ENCODE results near the gene LINC01488.

The LINC01488 gene

DNA sequence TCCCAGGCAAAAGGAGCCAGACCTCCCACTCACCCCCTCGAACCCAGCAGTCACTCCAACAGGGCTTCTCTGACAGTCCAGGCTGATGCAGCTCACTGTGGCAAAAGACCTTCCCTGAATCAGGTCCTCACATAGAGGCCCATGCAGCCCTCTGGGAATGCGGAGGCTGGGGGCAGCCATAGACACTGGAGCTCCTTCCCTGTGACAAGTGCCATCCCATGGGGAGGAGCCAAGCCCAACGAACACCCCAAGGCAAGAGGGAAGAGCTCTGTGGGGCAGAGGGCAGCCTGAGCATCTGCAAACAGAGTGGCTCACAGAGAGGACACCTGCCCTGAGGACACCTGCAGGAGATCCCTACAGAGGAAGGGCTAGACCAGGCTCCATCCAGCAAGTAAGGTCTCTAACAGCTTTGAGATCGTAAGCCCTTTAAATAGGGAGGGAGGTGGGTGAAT is at the start of gene LINC01488:
Gene LINC01488 (plus strand): TSS at position 271 of the 452 bp plus-strand sequence.
- DNase-seq (ENCODE audit: low read depth in 2 of 2): no peak

DNA sequence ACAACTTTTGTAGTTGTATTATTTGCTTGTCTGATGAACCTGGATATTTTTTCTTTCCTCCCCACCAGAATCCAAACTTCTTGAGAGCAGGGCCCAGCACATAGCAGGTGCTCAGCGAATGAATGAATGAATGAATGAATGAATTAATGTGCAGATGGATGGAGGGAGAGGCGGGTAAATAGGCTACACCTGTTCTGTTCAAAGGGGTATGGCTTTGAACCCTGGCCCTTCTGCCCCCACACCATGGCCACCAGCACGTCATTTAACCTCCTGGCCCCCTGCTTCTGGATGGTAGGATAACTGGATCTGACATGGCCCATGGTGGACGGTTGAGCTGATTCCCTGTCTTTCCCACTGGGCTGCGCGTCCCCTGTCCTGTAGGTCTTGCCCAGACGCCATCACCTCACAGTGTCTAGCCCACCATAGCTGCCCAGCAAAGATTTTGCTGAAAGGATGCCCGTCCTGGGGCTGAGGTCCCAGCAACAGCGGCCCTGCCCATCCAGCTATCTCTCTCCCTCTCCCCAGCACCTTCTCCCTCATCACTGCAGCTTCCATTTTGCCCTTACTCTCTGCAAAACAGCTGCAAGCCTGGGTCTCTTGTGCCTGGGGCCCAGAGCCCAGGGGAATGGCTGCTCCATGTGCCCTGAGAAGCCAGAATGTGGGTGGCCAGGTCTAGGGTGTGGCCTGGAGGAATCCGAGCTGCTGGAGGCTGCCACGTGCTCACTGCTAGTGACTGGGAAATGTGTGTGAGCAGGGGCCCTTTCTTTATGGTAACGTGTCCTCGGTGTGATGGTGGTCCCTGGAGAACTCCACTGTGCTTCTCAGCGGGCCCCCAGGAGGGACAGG is 49.3 kb upstream of the LINC01488 start:
- DNase-seq (ENCODE audit: low read depth in 2 of 2): no peak

DNA sequence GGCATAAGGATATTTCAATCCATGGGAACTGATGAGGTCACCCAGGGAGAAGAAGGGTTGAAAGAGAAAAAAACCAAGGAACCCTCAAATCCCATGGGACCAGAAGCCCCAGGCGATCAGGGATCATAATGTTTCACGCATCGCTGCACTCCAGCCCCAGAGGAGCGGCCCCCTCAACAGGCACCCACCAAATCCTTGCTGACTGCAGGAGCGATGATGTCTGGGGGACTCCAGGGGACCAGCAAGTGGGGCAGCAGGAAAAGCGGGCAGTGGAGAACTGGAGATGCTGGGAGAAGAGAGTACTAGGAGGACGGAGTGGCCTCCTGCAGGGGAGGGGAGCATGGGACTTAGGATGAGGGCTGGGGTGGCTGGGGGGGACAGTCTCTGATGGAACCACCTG is 47.7 kb upstream of the LINC01488 start:
- no peak for DNase-seq (ENCODE audit: low read depth in 2 of 2)

DNA sequence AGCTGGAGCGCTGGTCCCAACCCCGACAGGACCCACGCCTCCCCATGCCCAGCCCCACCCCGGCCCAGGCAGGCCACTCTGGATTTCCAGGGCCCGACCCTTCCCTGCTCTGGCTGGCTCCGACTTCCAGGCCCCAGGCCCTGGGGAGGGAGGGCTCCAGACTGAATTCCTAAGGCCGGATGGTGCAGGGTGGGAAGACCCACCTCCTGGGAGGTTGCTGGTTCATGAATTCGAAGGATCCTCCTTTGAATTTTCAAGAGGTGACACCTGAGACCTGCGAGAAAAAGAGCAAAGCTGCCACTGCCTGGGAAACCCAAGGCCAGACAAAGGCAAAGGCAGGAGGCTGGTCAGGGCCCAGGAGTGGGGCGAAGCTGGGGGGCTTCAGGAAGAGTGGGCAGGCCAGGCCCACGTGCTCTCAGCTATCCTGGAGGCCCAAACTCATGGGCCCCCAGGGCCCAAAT is 47.0 kb upstream of the LINC01488 start:
- DNase-seq (ENCODE audit: low read depth in 2 of 2): no peak

DNA sequence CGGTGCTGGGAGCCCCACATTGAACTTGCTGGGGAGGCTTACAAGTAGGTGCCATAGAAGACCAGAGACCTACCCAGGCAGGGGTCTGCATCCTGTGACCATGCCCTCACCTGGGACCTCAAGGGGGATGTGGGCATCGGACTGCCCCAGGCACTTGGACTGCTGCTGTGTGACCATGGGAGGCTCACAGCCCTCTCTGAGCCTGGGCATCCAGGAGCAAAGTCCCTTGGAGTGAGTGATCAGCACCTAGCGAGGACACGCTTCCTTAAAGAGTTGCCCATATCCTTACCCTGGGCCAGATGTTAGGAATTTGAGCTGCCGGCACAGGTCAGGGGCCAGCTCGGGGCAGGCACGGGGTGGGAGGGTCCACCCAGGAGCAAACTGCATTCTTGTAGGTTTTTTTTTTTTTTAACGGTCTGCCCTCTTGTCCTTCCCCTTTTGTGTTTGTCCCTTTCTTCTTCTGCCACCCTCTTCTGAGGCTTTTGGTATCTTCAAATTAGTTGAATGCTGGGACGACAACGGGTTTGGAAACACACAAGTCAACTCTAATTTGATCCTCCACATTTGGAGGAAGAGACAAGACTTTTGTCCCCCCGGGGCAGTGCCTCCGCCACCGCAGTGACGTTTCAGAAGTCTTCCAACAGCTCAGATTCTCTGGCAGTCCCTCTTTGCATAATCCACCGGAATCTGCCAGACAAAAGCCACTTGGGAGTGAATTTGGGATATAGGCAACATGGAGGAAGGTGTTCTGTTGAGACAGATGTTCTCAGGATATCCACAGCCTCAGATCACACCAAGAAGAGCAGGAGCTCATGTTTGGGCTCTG is 46.1 kb upstream of the LINC01488 start:
- no peak for DNase-seq (ENCODE audit: low read depth in 2 of 2)

DNA sequence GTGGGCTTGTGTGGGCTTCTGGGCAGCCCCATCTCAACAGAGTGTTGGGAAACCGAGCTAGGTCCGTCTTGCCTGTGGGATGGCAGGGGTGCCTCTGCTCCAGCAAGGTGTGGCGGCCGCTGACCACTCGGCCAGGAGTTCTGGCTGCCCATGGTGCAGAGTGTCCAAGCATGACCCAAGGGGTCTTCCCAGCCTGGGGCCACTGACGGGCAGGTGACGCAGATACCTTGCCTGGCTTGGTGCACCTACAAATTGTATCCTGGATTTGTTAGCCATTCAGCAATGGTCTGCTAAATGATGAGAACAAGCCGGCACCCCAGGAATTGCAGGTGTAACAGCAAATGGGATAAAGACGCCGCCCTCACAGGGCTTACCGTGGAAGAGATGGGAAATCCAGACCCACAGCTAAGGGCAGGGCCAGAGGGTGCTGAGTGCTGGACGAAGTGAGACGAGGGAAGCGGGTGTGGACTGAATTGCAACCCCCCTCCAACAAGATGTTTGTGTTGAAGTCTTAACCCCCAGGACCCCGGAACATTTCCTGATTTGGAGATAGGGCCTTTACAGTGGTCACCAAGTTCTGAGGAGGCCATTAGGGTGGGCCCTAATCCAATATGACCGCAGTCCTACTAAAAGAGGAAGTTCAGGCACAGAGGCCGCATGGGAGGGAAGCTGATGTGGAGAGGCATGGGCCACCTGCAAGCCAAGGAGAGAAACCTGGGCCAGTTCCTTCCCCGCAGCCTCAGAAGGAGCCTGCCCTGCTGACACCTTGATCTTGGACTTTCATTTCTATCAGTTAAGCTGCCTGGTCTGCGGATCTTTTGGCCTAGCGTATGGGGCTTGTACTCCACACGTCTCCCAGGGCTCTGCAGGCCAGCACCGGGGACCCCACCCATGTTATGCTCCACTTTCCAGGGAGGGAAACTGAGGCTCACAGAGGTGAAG is 45.2 kb upstream of the LINC01488 start:
- DNase-seq (ENCODE audit: low read depth in 2 of 2): no peak

DNA sequence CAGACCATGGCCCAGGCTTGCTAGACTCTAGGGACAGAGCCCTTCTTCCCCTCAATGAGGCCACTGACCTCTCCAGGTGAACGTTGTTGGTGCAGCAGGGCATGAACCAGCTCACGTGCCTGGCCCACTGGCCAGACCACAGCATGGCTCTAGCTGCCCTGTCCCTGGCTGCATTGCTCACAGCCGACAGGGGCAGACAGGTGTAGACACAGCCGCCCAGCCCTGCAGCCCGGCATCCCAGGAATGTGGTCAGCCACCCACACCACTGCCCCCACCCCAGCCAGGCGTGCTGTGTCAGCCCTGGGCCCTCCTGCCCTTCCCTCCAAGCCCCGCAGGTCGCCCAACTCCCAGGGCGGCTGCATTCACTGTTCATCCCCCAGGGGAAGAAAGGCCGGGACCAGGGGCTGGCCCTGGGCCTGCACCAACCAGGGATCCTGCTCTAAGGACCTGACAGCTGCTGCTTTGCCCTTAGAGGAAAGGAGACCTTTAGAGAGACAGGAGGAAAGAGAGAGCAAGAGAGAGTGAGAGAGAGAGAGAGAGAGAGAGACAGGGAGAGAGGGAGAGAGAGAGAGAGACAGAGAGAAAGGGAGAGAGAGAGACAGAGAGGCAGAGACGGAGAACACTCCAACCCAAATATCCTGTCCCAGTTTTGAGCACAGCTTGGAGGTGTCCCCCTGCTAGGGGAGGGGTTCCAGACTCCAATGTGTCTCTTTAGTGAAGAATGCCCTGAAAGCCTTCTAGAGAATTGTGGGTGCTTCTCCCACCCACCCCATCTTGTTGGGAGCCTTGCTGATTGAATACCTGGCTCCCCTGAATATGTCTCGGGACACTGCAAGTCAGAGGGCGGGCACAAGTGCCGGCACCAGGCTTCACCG is 44.2 kb upstream of the LINC01488 start:
- DNase-seq (ENCODE audit: low read depth in 2 of 2): no peak

DNA sequence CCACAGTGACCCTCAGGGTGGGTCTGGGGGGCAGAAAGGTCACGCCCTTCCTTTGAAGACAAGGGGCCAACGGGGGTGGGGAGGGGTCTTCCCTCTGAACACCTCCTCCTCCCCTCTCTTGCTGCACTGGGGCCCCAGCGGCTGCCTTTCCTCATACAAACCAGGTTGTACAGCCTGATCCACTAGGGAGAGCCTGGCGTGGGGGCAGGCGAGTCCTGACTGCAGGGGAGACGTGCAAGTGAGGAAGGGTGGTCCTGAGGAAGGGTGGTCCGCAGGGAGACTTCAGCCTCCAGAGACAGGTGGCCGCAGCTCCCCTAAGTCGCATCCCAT is 43.6 kb upstream of the LINC01488 start:
- no peak for DNase-seq (ENCODE audit: low read depth in 2 of 2)

DNA sequence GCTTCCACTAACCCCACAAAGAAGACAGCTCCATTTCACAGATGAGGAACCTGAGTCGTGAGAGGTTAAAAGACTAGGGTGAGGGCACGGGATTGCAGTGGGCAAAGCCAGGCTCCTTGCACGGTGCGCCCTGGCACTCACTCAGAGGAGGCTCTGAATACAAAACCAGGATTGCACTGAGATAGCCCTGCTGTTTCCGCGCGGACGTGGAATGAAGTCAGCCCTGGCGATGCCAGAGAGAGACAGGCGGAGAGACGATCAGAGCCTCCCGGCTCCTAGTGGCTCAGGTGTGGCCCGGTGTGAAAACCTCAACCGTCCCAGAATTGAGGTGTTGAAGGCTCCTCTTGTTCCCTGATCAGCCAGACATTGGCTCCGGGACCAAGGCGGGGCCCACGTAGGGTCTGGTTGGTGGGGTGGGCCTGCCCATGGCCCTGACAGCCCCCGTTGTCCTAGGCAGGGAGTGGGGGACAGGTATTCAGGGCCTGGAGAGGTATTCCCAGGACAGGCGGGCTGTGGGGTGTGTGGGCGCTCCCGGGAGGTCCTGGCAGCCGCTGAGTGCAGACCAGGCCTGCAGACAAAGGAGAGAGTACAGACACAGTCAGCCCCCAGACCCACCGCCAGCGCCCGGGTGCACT is 43.1 kb upstream of the LINC01488 start:
- DNase-seq (ENCODE audit: low read depth in 2 of 2): no peak

DNA sequence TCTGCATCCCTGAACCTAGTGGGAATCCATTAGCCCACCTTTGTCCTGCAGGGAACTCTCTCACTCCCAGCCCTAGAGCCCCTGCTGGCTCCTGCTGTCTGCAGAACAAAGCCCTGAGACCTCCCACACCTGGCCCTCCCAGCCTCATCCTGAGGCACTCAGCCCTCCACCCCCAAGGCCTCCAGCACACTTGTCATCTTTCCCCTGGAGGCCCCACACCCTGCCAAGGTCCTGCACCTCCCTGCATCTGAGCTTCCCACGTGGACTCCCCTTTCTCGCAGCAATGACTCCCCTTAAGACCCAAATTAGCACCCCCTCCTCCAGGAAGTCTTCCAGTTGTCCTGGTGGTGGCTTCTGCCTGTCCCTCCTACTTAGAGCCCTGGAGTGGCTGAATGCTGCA is 42.3 kb upstream of the LINC01488 start:
- DNase-seq (ENCODE audit: low read depth in 2 of 2): no peak

DNA sequence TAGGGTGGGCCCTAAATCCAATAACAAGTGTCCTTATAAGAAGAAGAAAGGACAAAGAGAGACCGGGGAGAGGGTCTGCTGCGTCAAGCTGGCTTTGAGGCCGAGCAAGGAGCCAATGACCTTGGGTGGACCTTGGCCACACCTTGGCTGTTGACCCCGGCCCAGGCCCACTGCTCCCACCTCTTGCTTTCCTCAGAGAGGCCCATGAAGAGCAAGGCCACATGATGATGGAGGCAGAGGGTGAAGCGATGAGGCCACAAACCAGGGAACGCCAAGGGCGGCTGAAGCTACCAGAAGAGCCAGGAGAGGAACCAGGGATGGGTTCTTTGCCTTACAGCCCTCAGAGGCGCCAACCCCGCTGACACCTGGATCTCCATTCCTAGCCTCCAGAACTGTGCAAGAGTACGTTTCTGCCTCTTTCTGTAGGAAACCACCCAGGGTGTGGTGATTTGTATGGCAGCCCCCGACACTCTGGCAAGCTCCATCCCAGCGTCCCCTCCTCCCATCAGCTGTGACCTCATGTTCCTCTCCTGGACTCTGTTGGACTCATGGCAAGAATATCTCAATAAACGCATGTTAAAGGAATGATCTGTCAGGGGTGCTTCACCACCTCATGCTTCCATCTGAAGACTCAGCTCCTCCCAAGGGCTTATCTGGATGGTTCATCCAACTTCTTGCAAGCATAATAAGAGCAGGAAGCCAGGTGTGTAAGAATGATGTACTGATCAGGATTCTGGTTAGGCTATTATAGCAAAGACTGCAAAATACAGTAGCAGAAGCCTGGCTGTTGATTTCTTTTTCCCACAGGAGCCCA is 41.6 kb upstream of the LINC01488 start:
- no peak for DNase-seq (ENCODE audit: low read depth in 2 of 2)

DNA sequence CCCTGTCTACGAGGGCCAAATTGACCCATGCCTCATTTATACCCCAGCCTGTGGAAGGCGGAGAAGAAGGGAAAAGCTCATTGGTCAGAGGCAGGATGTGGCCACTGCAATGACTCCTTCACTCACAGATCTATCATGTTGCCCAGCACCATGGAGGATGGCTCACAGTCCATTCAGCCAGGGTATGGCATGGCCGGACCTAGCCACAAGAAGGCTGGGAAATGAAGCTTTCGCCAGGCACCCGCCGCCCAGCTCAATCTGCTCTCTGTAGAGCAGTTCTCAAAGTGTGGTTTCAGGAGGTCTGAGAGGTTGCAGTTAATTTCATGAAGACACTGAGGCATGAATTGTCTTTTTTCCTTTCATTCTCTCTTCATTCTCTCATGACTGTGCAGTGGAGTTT is 40.6 kb upstream of the LINC01488 start:
- no peak for DNase-seq (ENCODE audit: low read depth in 2 of 2)

DNA sequence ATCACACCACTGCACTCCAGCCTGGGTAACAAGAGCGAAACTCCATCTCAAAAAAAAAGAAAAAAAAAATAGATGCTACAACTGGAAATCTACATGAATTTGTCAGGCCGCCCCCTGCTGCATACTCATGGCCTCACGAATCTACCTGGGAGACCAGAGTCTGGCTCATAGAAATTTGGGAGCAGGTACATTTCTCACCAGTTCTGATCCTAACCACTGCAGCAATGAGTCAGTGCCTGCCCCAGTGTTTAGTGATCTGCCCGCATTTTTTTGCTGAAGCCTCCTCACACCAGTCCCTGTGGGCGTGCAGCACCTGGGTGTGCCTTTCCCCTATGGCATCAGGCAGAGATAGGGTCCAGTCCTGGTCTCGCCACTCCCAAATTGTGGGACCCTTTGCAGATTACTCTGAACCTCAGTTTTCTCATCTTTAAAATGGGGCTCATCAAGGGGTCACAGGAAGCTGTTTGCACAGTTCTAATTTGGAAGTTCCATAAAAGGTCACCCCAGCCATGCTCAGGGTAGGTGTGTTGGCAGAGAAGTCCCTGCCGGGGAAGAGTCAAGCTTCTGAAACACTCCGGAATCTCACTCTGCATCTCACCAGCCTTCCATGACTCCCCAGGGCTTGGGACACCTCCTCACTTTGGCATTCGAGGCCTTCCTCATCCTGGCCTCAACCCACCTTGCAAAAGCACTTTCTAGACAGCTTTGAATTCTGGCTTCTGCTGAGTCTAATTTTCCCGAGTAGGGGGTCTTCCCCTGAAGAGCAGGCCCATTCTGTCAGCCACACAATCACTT is 39.3 kb upstream of the LINC01488 start:
- DNase-seq (ENCODE audit: low read depth in 2 of 2): no peak

DNA sequence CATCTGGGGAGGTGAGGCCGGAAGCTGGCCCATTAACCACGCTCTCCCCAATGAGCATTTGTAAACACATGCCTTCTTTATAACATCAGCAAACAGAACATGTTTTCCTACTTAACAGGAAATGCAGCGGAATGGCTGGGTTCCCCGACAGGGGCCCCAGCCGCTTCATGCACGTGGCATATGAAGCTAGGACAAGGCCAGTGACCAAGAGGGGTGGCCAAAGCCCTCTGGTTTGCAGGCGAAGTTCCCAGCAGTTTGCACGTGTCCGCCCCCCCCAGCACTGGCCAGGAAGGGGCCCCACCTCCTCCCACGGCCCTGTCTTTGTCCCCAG is 38.7 kb upstream of the LINC01488 start:
- DNase-seq (ENCODE audit: low read depth in 2 of 2): no peak

DNA sequence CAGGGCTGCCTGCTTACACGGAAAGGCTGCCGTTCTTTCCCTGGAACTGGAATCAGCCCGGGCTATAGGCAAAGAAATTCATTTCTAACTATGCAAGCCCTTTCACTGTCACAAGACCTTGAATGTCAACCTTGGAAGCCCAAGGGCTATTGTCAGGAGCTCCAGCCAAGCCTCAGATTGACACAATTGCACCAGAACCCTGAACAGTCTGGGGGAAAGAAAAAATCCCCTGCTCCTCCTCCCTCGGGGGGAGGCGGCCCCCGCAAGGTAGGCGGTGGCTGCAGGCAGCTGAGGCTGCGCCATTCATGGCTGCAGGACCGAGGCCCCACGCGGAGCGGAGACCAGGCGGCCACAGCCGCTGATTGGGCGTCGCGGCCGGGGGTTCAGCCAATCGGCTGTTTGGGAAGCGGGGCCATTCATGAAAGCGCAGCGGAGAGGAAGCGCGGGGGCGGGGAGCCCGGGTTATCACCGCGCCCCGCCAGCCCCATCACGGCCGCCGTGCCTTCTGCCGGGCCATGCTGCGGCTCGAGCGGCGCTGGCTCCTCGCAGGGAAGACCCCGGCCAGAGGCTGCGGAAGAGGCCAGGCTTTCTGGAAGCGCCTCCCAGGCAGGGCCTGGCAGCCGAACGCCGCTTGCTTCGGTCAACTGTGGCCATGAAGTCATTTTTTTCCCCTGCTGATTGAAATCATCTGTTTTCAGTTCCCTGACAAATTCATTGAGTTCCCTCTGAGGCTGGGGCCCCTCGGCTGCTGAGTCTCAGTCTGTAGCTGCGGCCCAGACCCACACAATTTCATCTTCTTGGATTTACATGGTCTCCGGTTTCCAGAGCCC is 38.1 kb upstream of the LINC01488 start:
- peak; percentile 19 to 25 for DNase-seq (ENCODE audit: low read depth in 2 of 2)

DNA sequence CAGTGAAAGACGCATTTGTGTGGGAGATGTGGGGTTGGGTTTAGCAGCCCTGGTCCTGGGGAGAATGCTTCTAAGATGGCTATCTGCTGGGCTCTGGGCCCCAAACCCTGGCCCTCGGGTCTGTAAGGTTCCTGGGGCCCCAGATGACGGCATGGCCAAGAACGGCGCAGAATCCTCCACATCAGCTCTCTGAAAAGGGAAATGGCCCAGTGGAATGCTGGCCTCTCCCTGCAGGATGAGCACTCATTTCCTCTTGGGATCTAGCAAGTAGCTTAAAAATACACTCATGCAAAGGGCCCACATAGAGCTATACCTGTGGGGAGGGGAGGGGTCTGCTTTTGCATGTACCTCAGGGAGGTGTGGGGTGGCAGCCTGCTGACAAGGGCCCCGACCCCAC is 37.5 kb upstream of the LINC01488 start:
- DNase-seq (ENCODE audit: low read depth in 2 of 2): no peak

DNA sequence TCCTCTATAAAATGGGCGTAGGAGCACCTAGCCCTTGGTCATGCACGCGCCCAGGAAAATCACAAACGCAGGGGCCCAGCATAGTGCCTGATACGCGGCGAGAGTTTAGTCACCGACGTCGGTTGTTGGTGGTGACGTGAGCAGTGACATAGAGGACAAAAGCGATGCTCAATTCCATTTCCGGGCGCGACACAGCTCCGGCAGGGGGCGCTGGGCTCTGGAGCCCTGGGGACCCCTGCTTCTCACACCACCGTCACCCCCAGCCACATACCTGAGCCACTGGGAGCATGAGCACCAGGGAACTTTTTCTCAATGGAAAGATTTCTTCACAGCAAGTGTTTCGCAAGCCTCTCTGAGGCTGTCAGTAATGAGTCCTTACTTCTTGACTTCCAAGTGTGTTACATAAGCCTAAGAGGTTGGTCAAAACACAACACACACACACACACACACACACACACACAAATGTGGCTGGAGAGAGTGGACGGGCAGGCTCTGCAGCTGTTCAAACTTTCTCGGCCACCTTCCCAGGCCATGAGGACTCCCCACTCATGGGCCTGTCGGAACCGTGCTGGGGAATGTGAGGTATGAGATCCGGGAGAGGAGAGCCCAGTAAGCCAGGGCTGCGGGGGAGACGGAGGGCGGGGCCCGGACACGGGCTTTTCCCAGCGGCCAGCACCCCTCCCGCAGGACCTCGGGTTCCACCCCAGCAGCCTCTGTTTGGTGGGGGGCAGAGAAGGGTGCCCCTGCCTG is 36.9 kb upstream of the LINC01488 start:
- no peak for DNase-seq (ENCODE audit: low read depth in 2 of 2)
